H9 (cell line): ENCODE results near the gene FRRS1. TPM values are rescaled to one million over a fixed set of nuclear protein-coding genes. Genes with fewer than 3 reads are reported as not detected.

Experiments used
- DNase-seq: peaks from one replicate; pipeline ENCODE4 v3.0.0-alpha.2; 2017
- H2AFZ ChIP-seq: one replicate; pipeline ENCODE4 v1.6.1; 2013; ENCODE audit warnings: mild to moderate bottlenecking, low read length, control low read depth, moderate library complexity
- H2AK5ac ChIP-seq: 2 replicates; pipeline ENCODE4 v1.6.1; 2013; ENCODE audit warnings: low read length, control low read depth, mixed read lengths; ENCODE audit not compliant: insufficient read length
- H2BK120ac ChIP-seq: one replicate; pipeline ENCODE4 v1.6.1; 2013; ENCODE audit warnings: low read depth, mild to moderate bottlenecking, low read length, control low read depth, inconsistent platforms; ENCODE audit not compliant: poor library complexity, severe bottlenecking
- H2BK12ac ChIP-seq: 2 replicates; pipeline ENCODE4 v1.6.1; 2013; ENCODE audit warnings: low read length, control low read depth, mixed read lengths, low read depth; ENCODE audit not compliant: insufficient read length
- H2BK15ac ChIP-seq: 2 replicates; pipeline ENCODE4 v1.6.1; 2013; ENCODE audit warnings: low read depth, low read length, control low read depth
- H2BK20ac ChIP-seq: one replicate; pipeline ENCODE4 v1.6.1; 2013; ENCODE audit warnings: low read depth, mild to moderate bottlenecking, low read length, control low read depth, inconsistent platforms; ENCODE audit not compliant: poor library complexity, severe bottlenecking
- H2BK5ac ChIP-seq: 2 replicates; pipeline ENCODE4 v1.6.1; 2013; ENCODE audit warnings: low read length, control low read depth, mixed read lengths; ENCODE audit not compliant: insufficient read length
- H3K14ac ChIP-seq: 2 replicates; pipeline ENCODE4 v1.6.1; 2013; ENCODE audit warnings: low read length, control low read depth; ENCODE audit not compliant: insufficient read depth
- H3K18ac ChIP-seq: 2 replicates; pipeline ENCODE4 v1.6.1; 2013; ENCODE audit warnings: low read depth, mild to moderate bottlenecking, mixed read lengths, low read length, control low read depth; ENCODE audit not compliant: insufficient read length
- H3K23ac ChIP-seq: 2 replicates; pipeline ENCODE4 v1.6.1; 2013; ENCODE audit warnings: low read length, control low read depth, mixed read lengths, low read depth; ENCODE audit not compliant: insufficient read length
- H3K23me2 ChIP-seq: 2 replicates; pipeline ENCODE4 v1.6.1; 2013; ENCODE audit warnings: low read depth, mild to moderate bottlenecking, mixed read lengths, low read length, control low read depth; ENCODE audit not compliant: insufficient read length, poor library complexity, severe bottlenecking
- H3K27ac ChIP-seq: 2 replicates; pipeline ENCODE4 v1.5.1; 2013; ENCODE audit warnings: low read length, control low read depth, mixed read lengths, low read depth; ENCODE audit not compliant: insufficient read length
- H3K27me3 ChIP-seq: 2 replicates; pipeline ENCODE4 v1.6.1; 2013; ENCODE audit warnings: low read length, control low read depth, inconsistent platforms; ENCODE audit not compliant: insufficient read depth
- H3K4ac ChIP-seq: 2 replicates; pipeline ENCODE4 v1.6.1; 2013; ENCODE audit warnings: low read depth, mild to moderate bottlenecking, control low read depth, inconsistent platforms, low read length, moderate library complexity
- H3K4me1 ChIP-seq: 2 replicates; pipeline ENCODE4 v1.6.1; 2013; ENCODE audit warnings: low read length, control low read depth, inconsistent platforms; ENCODE audit not compliant: insufficient read depth
- H3K4me2 ChIP-seq: 2 replicates; pipeline ENCODE4 v1.6.1; 2013; ENCODE audit warnings: low read length, control low read depth, mixed read lengths; ENCODE audit not compliant: insufficient read length, insufficient read depth
- H3K56ac ChIP-seq: 2 replicates; pipeline ENCODE4 v1.6.1; 2013; ENCODE audit warnings: low read depth, mild to moderate bottlenecking, mixed read lengths, low read length, control low read depth; ENCODE audit not compliant: insufficient read length
- H3K79me1 ChIP-seq: 2 replicates; pipeline ENCODE4 v1.6.1; 2013; ENCODE audit warnings: low read depth, mild to moderate bottlenecking, moderate library complexity, low read length, control low read depth, inconsistent platforms; ENCODE audit not compliant: insufficient read depth, poor library complexity, severe bottlenecking
- H3K79me2 ChIP-seq: 2 replicates; pipeline ENCODE4 v1.6.1; 2013; ENCODE audit warnings: low read length, control low read depth, inconsistent platforms; ENCODE audit not compliant: insufficient read depth
- H3K9ac ChIP-seq: 2 replicates; pipeline ENCODE4 v1.6.1; 2013; ENCODE audit warnings: low read length, control low read depth, mixed read lengths; ENCODE audit not compliant: insufficient read length; ENCODE audit errors: extremely low read depth
- H3K9me3 ChIP-seq: one replicate; pipeline ENCODE4 v1.6.1; 2013; ENCODE audit warnings: low read depth, low read length, inconsistent platforms; ENCODE audit not compliant: control insufficient read depth
- H3T11ph ChIP-seq: one replicate; pipeline ENCODE4 v1.6.1; 2013; ENCODE audit warnings: mild to moderate bottlenecking, low read length, control low read depth, inconsistent platforms
- H4K20me1 ChIP-seq: one replicate; pipeline ENCODE4 v1.6.1; 2013; ENCODE audit not compliant: control insufficient read depth, insufficient read length, insufficient read depth
- H4K5ac ChIP-seq: 2 replicates; pipeline ENCODE4 v1.6.1; 2013; ENCODE audit warnings: low read depth, mild to moderate bottlenecking, mixed read lengths, low read length, control low read depth; ENCODE audit not compliant: insufficient read length
- H4K8ac ChIP-seq: replicated peaks from 2 replicates; pipeline ENCODE4 v1.6.1; 2013; ENCODE audit warnings: low read length, control low read depth, mixed read lengths, low read depth; ENCODE audit not compliant: insufficient read length
- H4K91ac ChIP-seq: 2 replicates; pipeline ENCODE4 v1.6.1; 2013; ENCODE audit warnings: low read depth, mild to moderate bottlenecking, moderate library complexity, mixed read lengths, low read length, control low read depth; ENCODE audit not compliant: insufficient read length
- H3K27ac Mint-ChIP-seq, 3 experiments: 2 replicates in 2 of 3; 3 replicates in 1 of 3; pipeline ENCODE4 v1.8.0; 2020 to 2021; ENCODE audit warnings: mixed read lengths in 3 of 3, mild to moderate bottlenecking in 1 of 3, moderate library complexity in 1 of 3
- H3K27me3 Mint-ChIP-seq: 2 replicates; pipeline ENCODE4 v1.8.0; 2021; ENCODE audit warnings: low read depth, mild to moderate bottlenecking, moderate library complexity, mixed read lengths
- H3K36me3 Mint-ChIP-seq, 3 experiments: 2 replicates in 2 of 3; 3 replicates in 1 of 3; pipeline ENCODE4 v1.8.0; 2020 to 2021; ENCODE audit warnings: low read depth in 3 of 3, mixed read lengths in 3 of 3; ENCODE audit not compliant: insufficient read depth in 1 of 3
- H3K4me1 Mint-ChIP-seq, 2 experiments: 2 replicates each; pipeline ENCODE4 v1.8.0; 2020; ENCODE audit warnings: mixed read lengths in 2 of 2
- H3K4me3 Mint-ChIP-seq, 2 experiments: 2 replicates in 1 of 2; 3 replicates in 1 of 2; pipeline ENCODE4 v1.8.0; 2020 to 2021; ENCODE audit warnings: mild to moderate bottlenecking in 2 of 2, mixed read lengths in 2 of 2, moderate library complexity in 1 of 2
- H3K9me3 Mint-ChIP-seq, 2 experiments: 2 replicates in 1 of 2; 3 replicates in 1 of 2; pipeline ENCODE4 v1.8.0; 2020; ENCODE audit warnings: mild to moderate bottlenecking in 2 of 2, mixed read lengths in 2 of 2, moderate library complexity in 1 of 2
- WGBS: extraction: QIAGEN DNeasy Blood & Tissue Kit; methylation state at CpG from one replicate; pipeline ENCODE4 v1.1.7; 2013; ENCODE audit warnings: missing lambda C conversion rate, low lambda C conversion rate, mixed read lengths; ENCODE audit not compliant: insufficient read length; ENCODE audit errors: extremely low coverage; 5-methylcytosine and 5-hydroxymethylcytosine counted together
- total RNA-seq: library from RNA; stranded (reverse); gene quantifications from 2 replicates; pipeline ENCODE4 v1.2.1, GENCODE V29; 2021
- TF ChIP-seq, protein P1 (sequence below): fragments of 200-600 bp; sonication (generic); conservative IDR thresholded peaks from 3 replicates; pipeline ENCODE4 v1.8.0; 2021; ENCODE audit warnings: antibody characterized with exemption, mild to moderate bottlenecking

The FRRS1 gene
- total RNA-seq, 1 experiment from 2014 or later, result 5.6 TPM

DNA sequence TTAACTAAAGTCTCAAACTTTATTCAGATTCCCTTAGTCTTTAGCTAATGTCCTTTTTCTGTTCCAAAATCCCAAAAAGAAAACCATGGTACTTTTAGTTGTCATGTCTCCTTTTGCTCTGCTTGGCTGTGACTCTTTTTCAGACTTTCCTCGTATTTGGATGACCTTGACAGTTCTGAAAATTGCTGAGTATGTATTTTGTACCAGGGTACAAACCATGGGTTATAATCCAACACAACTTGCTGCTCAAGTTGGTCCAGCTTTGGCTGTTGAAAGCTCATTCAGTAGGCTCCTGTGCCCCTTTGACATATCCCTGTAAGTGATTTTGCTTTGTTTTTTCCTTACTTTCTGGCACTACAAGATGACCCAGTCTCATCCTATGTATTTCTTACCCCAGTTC is 68.9 kb downstream of the FRRS1 start:
- no peak overlapping the region for H2AFZ ChIP-seq

More for the DNA sequence above, 68.9 kb downstream of the FRRS1 start:
- H3K79me1 ChIP-seq, result no peaks in the 10 kb centered on the region
- peaks cover 0 to 8% (median 0%) of the 10 kb centered on the region in 3 experiments; a peak in 1 of 7 replicates for H3K36me3 Mint-ChIP-seq
- peaks cover 1% of the 10 kb centered on the region; the same call in 1 of the 2 replicates for H3K27me3 Mint-ChIP-seq
- H3K27me3 ChIP-seq, result no peaks in the 10 kb centered on the region
- no peak overlapping the region for H4K8ac ChIP-seq
- H4K20me1 ChIP-seq, result no peaks in the 10 kb centered on the region
- no peak overlapping the region for H3T11ph ChIP-seq
- no peaks in the 10 kb centered on the region for H3K9me3 Mint-ChIP-seq
- H2BK120ac ChIP-seq, result no peak overlapping the region
- no peak overlapping the region for H3K4ac ChIP-seq
- H3K27ac Mint-ChIP-seq, result no peak overlapping the region
- no peak overlapping the region for H3K56ac ChIP-seq
- H3K27ac ChIP-seq, result no peak overlapping the region
- no peak overlapping the region for H2BK12ac ChIP-seq
- H2BK5ac ChIP-seq, result no peak overlapping the region
- H3K4me3 Mint-ChIP-seq, result no peak overlapping the region
- H2BK20ac ChIP-seq, result no peak overlapping the region
- H3K79me2 ChIP-seq, result no peaks in the 10 kb centered on the region
- no peak overlapping the region for H3K4me2 ChIP-seq
- no peak overlapping the region for H4K91ac ChIP-seq
- no peaks in the 10 kb centered on the region for H3K9me3 ChIP-seq
- no peak overlapping the region for H3K9ac ChIP-seq
- TF ChIP-seq, protein P1, sequence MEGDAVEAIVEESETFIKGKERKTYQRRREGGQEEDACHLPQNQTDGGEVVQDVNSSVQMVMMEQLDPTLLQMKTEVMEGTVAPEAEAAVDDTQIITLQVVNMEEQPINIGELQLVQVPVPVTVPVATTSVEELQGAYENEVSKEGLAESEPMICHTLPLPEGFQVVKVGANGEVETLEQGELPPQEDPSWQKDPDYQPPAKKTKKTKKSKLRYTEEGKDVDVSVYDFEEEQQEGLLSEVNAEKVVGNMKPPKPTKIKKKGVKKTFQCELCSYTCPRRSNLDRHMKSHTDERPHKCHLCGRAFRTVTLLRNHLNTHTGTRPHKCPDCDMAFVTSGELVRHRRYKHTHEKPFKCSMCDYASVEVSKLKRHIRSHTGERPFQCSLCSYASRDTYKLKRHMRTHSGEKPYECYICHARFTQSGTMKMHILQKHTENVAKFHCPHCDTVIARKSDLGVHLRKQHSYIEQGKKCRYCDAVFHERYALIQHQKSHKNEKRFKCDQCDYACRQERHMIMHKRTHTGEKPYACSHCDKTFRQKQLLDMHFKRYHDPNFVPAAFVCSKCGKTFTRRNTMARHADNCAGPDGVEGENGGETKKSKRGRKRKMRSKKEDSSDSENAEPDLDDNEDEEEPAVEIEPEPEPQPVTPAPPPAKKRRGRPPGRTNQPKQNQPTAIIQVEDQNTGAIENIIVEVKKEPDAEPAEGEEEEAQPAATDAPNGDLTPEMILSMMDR, result no peak
- H2BK15ac ChIP-seq, result no peak overlapping the region
- WGBS, result no CpG with 5 or more reads among the region's 1 CpG
- H3K4me1 Mint-ChIP-seq, result no peaks in the 10 kb centered on the region
- no peaks in the 10 kb centered on the region for H3K4me1 ChIP-seq
- H2AK5ac ChIP-seq, result no peak overlapping the region
- H3K23me2 ChIP-seq, result no peaks in the 10 kb centered on the region
- no peak for DNase-seq
- no peak overlapping the region for H3K23ac ChIP-seq
- H3K18ac ChIP-seq, result no peak overlapping the region
- no peak overlapping the region for H3K14ac ChIP-seq
- no peak overlapping the region for H4K5ac ChIP-seq
